Measurements from ENCODE around the gene SLC22A12. TPM values are rescaled to one million over a fixed set of nuclear protein-coding genes. Genes with fewer than 3 reads are reported as not detected.

SLC22A12 gene
- polyA plus RNA-seq, 1 of the 3 experiments (the other 2 are of a cell fraction) = not detected

DNA sequence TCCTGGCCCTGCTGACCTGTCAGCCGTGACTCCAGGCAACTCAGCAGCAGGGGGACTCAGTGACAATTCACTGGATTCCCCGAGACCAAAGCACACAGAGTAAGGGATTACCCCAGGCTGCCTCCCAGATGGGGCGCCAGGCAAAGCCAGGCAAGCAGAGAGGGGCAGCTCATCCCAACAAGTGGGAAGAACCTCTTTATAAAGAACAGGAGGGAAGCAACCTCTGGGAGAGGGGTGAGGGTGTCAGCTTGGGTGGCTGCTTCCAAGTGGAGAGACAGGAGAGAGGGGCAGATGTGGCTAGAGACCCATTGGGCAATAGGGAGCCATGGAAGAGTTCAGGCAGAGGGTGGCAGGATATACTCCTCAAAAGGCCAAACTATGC, 1.2 kb downstream of the SLC22A12 start:
- H4K20me1 ChIP-seq (ENCODE audit: insufficient read depth) = no peaks in the 10 kb centered on the region
- no peaks in the 10 kb centered on the region for H3F3A ChIP-seq (replicated peaks; ENCODE audit: insufficient read depth)
- H3K79me2 ChIP-seq (ENCODE audit: insufficient read depth) = no peaks in the 10 kb centered on the region
- no peak overlapping the region for H2AFZ ChIP-seq (ENCODE audit: low read depth)
- TF ChIP-seq SIN3A (IDR thresholded peaks at IDR 0.05; ENCODE audit: borderline replicate concordance, low read depth, low read length) = no peak
- TF ChIP-seq SMC3 (IDR thresholded peaks at IDR 0.05; ENCODE audit: low read depth, low read length) = no peak
- H3K4me2 ChIP-seq = no peak overlapping the region
- WGBS (ENCODE audit: low lambda C conversion rate) = 42% methylated on average over 3 of the region's 3 CpGs
- H3K9me3 ChIP-seq = no peaks in the 10 kb centered on the region
- no peak overlapping the region for H3K9ac ChIP-seq
- no peaks in the 10 kb centered on the region for H3K4me1 ChIP-seq (ENCODE audit: control insufficient read depth in 1 of 2, insufficient read depth in 2 of 2, low read depth in 1 of 2, low read length in 1 of 2)
- POLR2A ChIA-PET = no interaction called here
- H3K27me3 ChIP-seq (ENCODE audit: insufficient read depth) = no peaks in the 10 kb centered on the region
- no peak overlapping the region for H3K27ac ChIP-seq (ENCODE audit: low read depth in 2 of 2, low read length in 1 of 2)
- no peak for DNase-seq
- no peak overlapping the region for H3K4me3 ChIP-seq (ENCODE audit: low read depth in 2 of 2, low read length in 1 of 2)
- CTCF ChIA-PET = no interaction called here
- no peaks in the 10 kb centered on the region for H3K36me3 ChIP-seq (replicated peaks in 1 of 2; ENCODE audit: control insufficient read depth in 1 of 2, insufficient read depth in 2 of 2, low read length in 1 of 2)
- no peaks in the 10 kb centered on the region for H3K9me2 ChIP-seq

DNA sequence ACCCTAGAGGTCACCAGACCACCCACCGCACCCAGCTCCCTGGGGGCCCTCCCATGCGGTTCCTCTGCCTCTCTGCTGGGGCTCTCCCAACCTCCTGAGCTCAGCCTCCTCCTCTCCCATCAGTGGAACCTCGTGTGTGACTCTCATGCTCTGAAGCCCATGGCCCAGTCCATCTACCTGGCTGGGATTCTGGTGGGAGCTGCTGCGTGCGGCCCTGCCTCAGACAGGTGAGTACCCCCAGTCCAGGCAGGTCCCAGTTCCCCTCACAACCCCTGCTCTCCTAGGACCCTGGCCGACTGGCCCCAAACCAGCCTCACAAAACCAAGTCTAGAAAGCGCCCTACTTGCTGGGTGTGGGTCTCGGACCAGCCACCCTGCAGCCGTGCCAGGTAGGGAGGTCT, 1.6 kb downstream of the SLC22A12 start:
- Histone ChIP-seq H3K36me3 (replicated peaks in 1 of 2; ENCODE audit: control insufficient read depth in 1 of 2, insufficient read depth in 2 of 2, low read length in 1 of 2) (no peaks in the 10 kb centered on the region), H3K4me3 (ENCODE audit: low read depth in 2 of 2, low read length in 1 of 2) (no peak overlapping the region), H4K20me1 (ENCODE audit: insufficient read depth) (no peaks in the 10 kb centered on the region), H3K27ac (ENCODE audit: low read depth in 2 of 2, low read length in 1 of 2) (no peak overlapping the region), H3F3A (replicated peaks; ENCODE audit: insufficient read depth) (no peaks in the 10 kb centered on the region), H2AFZ (ENCODE audit: low read depth) (no peak overlapping the region), H3K4me1 (ENCODE audit: control insufficient read depth in 1 of 2, insufficient read depth in 2 of 2, low read depth in 1 of 2, low read length in 1 of 2) (no peaks in the 10 kb centered on the region), H3K4me2 (no peak overlapping the region), H3K27me3 (ENCODE audit: insufficient read depth) (no peaks in the 10 kb centered on the region), H3K9me2 (no peaks in the 10 kb centered on the region), H3K79me2 (ENCODE audit: insufficient read depth) (no peaks in the 10 kb centered on the region), H3K9ac (no peak overlapping the region), H3K9me3 (no peaks in the 10 kb centered on the region)
- TF ChIP-seq TCF12 (IDR thresholded peaks at IDR 0.05) (no peak), MEF2A (IDR thresholded peaks at IDR 0.05; ENCODE audit: borderline replicate concordance, low read depth) (no peak), ELF1 (IDR thresholded peaks at IDR 0.05) (no peak), TAF1 (IDR thresholded peaks at IDR 0.05; ENCODE audit: borderline replicate concordance, low read depth, low read length) (no peak), SMC3 (IDR thresholded peaks at IDR 0.05; ENCODE audit: low read depth, low read length) (no peak), NRF1 (IDR thresholded peaks at IDR 0.05; ENCODE audit: low read depth, low read length) (no peak), FOXM1 (IDR thresholded peaks at IDR 0.05; ENCODE audit: low read depth) (no peak), POLR2AphosphoS5 (IDR thresholded peaks at IDR 0.05; ENCODE audit: low read depth, low read length) (no peak), NFIC (IDR thresholded peaks at IDR 0.05; ENCODE audit: borderline replicate concordance) (no peak), CHD2 (IDR thresholded peaks at IDR 0.05; ENCODE audit: low read length, partially characterized antibody) (no peak), YY1 (IDR thresholded peaks at IDR 0.05; ENCODE audit: low read depth) (no peak), EP300 (IDR thresholded peaks at IDR 0.05; ENCODE audit: borderline replicate concordance in 1 of 2, low read depth in 1 of 2, low read length in 1 of 2) (no peak)
- TF ChIP-seq, protein P1, sequence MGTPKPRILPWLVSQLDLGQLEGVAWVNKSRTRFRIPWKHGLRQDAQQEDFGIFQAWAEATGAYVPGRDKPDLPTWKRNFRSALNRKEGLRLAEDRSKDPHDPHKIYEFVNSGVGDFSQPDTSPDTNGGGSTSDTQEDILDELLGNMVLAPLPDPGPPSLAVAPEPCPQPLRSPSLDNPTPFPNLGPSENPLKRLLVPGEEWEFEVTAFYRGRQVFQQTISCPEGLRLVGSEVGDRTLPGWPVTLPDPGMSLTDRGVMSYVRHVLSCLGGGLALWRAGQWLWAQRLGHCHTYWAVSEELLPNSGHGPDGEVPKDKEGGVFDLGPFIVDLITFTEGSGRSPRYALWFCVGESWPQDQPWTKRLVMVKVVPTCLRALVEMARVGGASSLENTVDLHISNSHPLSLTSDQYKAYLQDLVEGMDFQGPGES (IDR thresholded peaks at IDR 0.05; ENCODE audit: low read depth, low read length) = no peak
- TF ChIP-seq, protein P2, sequence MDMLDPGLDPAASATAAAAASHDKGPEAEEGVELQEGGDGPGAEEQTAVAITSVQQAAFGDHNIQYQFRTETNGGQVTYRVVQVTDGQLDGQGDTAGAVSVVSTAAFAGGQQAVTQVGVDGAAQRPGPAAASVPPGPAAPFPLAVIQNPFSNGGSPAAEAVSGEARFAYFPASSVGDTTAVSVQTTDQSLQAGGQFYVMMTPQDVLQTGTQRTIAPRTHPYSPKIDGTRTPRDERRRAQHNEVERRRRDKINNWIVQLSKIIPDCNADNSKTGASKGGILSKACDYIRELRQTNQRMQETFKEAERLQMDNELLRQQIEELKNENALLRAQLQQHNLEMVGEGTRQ (IDR thresholded peaks at IDR 0.05; ENCODE audit: borderline replicate concordance, low read depth, low read length) = no peak
- TF ChIP-seq, protein P3, sequence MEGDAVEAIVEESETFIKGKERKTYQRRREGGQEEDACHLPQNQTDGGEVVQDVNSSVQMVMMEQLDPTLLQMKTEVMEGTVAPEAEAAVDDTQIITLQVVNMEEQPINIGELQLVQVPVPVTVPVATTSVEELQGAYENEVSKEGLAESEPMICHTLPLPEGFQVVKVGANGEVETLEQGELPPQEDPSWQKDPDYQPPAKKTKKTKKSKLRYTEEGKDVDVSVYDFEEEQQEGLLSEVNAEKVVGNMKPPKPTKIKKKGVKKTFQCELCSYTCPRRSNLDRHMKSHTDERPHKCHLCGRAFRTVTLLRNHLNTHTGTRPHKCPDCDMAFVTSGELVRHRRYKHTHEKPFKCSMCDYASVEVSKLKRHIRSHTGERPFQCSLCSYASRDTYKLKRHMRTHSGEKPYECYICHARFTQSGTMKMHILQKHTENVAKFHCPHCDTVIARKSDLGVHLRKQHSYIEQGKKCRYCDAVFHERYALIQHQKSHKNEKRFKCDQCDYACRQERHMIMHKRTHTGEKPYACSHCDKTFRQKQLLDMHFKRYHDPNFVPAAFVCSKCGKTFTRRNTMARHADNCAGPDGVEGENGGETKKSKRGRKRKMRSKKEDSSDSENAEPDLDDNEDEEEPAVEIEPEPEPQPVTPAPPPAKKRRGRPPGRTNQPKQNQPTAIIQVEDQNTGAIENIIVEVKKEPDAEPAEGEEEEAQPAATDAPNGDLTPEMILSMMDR (IDR thresholded peaks at IDR 0.05) = no peak
- TF ChIP-seq, protein P4, sequence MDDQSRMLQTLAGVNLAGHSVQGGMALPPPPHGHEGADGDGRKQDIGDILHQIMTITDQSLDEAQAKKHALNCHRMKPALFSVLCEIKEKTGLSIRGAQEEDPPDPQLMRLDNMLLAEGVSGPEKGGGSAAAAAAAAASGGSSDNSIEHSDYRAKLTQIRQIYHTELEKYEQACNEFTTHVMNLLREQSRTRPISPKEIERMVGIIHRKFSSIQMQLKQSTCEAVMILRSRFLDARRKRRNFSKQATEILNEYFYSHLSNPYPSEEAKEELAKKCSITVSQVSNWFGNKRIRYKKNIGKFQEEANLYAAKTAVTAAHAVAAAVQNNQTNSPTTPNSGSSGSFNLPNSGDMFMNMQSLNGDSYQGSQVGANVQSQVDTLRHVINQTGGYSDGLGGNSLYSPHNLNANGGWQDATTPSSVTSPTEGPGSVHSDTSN (IDR thresholded peaks at IDR 0.05) = no peak
- TF ChIP-seq, protein P5, sequence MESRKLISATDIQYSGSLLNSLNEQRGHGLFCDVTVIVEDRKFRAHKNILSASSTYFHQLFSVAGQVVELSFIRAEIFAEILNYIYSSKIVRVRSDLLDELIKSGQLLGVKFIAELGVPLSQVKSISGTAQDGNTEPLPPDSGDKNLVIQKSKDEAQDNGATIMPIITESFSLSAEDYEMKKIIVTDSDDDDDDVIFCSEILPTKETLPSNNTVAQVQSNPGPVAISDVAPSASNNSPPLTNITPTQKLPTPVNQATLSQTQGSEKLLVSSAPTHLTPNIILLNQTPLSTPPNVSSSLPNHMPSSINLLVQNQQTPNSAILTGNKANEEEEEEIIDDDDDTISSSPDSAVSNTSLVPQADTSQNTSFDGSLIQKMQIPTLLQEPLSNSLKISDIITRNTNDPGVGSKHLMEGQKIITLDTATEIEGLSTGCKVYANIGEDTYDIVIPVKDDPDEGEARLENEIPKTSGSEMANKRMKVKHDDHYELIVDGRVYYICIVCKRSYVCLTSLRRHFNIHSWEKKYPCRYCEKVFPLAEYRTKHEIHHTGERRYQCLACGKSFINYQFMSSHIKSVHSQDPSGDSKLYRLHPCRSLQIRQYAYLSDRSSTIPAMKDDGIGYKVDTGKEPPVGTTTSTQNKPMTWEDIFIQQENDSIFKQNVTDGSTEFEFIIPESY (IDR thresholded peaks at IDR 0.05; ENCODE audit: borderline replicate concordance, low read depth) = no peak
- CTCF ChIA-PET = interaction anchor here (0.6 kb wide), 1 partner anchor 1009 kb away, joined by 3 read pairs; no protein-coding TSS in a partner anchor
- POLR2A ChIA-PET = no interaction called here
- WGBS (ENCODE audit: low lambda C conversion rate) = 29% methylated on average over 3 of the region's 9 CpGs
- DNase-seq = no peak
